Immature natural killer cell (primary cell): ENCODE measurements around the gene RAD51B. TPM values are rescaled to one million over a fixed set of nuclear protein-coding genes. Genes with fewer than 3 reads are reported as not detected.
"Not testable (repeated sequence)": the region's sequence is repeated elsewhere in the genome, so short reads cannot be mapped to it uniquely, and the experiment has no call there.

ENCODE experiments used
- DNase-seq, 3 donors: peaks; one replicate each; pipeline ENCODE4 v3.0.0; 2022; ENCODE audit warnings: mixed read lengths in 1 of 3
- H3K27ac Mint-ChIP-seq, 6 donors: one replicate each; pipeline ENCODE4 v1.8.0; 2020; ENCODE audit warnings: mixed read lengths in 6 of 6, mild to moderate bottlenecking in 5 of 6, inconsistent platforms in 4 of 6, moderate library complexity in 3 of 6
- H3K27me3 Mint-ChIP-seq, 3 donors: one replicate each; pipeline ENCODE4 v1.8.0; 2020 to 2021; ENCODE audit warnings: low read depth in 3 of 3, mild to moderate bottlenecking in 3 of 3, mixed read lengths in 3 of 3, moderate library complexity in 3 of 3, inconsistent platforms in 1 of 3
- H3K36me3 Mint-ChIP-seq, 3 donors: one replicate each; pipeline ENCODE4 v1.8.0; 2020; ENCODE audit warnings: mixed read lengths in 3 of 3, inconsistent platforms in 2 of 3, mild to moderate bottlenecking in 2 of 3
- H3K4me1 Mint-ChIP-seq, 2 donors: one replicate each; pipeline ENCODE4 v1.8.0; 2020; ENCODE audit warnings: inconsistent platforms in 2 of 2, mild to moderate bottlenecking in 2 of 2, mixed read lengths in 2 of 2, moderate library complexity in 1 of 2
- H3K4me3 Mint-ChIP-seq, 5 donors: one replicate each; pipeline ENCODE4 v1.8.0; 2020; ENCODE audit warnings: mild to moderate bottlenecking in 5 of 5, mixed read lengths in 5 of 5, inconsistent platforms in 3 of 5, moderate library complexity in 3 of 5
- H3K9me3 Mint-ChIP-seq, 6 donors: one replicate each; pipeline ENCODE4 v1.8.0; 2020; ENCODE audit warnings: mild to moderate bottlenecking in 6 of 6, mixed read lengths in 6 of 6, inconsistent platforms in 4 of 6, moderate library complexity in 3 of 6
- polyA plus RNA-seq, 3 donors: library from polyadenylated mRNA; unstranded; fragments of 300-500 nt; fragmentation: Illumina TruSeq; gene quantifications; one replicate each; pipeline ENCODE4 v1.2.3, GENCODE V29; 2021

RAD51B gene
- polyA plus RNA-seq, 3 donors from 2014 or later, result 17.6 to 20.8 (median 17.7) TPM

DNA sequence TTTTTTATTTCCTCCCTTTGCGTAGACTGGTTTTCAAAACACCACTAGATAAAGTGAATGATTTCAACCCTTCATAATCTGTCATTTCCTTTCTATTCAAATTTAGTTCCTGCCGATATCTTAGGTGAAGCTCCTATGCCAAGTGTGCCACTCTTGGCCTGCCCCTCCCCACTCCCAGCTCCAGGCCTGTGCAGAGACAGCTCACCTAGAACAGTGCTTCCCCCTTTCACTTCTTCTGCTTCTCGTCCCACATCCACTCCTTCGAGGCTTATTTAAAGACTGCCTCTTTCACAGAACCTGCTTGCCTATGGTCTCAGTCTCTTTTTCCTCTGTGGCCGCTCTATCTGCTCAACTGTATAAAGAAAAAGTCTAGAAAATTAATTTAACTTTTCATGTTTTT, 473.8 kb downstream of the RAD51B start:
- H3K4me3 Mint-ChIP-seq, result peak overlapping the region; percentile 21 to 77 (median 55)
- DNase-seq, result no peak
- H3K9me3 Mint-ChIP-seq, result peaks cover 0 to 2% (median 0%) of the 10 kb centered on the region in 6 donors
- H3K36me3 Mint-ChIP-seq, result peaks cover 0 to 18% (median 9%) of the 10 kb centered on the region in 3 donors
- H3K4me1 Mint-ChIP-seq, result peaks cover 36 to 53% of the 10 kb centered on the region in 2 donors
- peaks cover 0 to 1% (median 0%) of the 10 kb centered on the region in 3 donors for H3K27me3 Mint-ChIP-seq
- peak overlapping the region; percentile 63 to 91 (median 75) for H3K27ac Mint-ChIP-seq

DNA sequence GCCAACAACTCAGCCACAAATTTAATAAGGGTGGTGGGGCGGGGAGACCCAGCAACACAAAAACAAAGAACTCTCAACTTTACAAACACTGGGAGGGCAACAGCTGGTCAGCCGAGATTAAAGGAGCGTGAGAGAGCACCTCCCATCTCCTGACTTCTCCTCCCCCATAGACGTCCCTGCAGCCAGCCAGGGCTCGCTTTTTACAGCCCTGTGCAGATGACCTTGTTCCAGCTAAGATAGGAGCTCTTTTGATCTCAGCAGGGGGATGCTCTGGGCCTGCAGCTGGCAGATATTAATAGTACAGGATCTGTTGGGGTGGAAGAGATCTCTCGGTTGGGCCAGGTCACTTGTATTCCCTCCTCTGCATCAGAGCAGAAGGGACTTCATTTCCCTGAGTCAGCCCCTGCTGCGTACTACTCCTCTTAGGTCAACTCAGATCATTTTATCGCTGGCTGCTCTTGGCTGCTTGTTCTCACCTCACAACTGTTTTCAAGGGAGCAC, 475.8 kb downstream of the RAD51B start:
- Mint-ChIP-seq H3K27me3 (peaks cover 0 to 1% (median 0%) of the 10 kb centered on the region in 3 donors), H3K9me3 (peaks cover 0 to 2% (median 0%) of the 10 kb centered on the region in 6 donors), H3K4me3 (no peak overlapping the region), H3K4me1 (peaks cover 36 to 47% of the 10 kb centered on the region in 2 donors), H3K27ac (peak overlapping the region in 3 of 6 donors; percentile 14 to 47 (median 25)), H3K36me3 (peaks cover 0 to 18% (median 17%) of the 10 kb centered on the region in 3 donors)
- DNase-seq, result no peak

DNA sequence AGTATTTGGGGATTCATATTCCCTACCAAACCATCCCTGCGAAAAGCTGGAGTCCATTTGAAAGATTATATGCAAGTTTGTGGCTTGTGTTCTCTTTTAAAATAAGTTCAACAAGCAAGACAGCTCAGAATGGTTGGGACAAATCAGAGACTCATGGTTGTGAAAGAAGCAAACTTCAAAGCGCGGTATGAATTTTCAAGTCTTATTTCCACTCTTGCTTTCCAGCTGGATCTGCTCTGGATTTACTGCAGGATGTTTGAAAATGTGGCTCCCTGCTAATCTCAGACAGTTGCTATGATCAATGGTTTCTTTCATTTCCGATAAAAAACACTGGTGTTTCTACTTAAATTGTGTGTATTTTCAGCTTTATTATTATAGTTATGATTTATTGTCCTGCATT, 477.5 kb downstream of the RAD51B start:
- DNase-seq, result no peak
- Mint-ChIP-seq H3K4me3 (no peak overlapping the region), H3K9me3 (peaks cover 0 to 2% (median under 1%) of the 10 kb centered on the region in 6 donors), H3K4me1 (peaks cover 29 to 40% of the 10 kb centered on the region in 2 donors), H3K27me3 (peaks cover 0 to 1% (median 0%) of the 10 kb centered on the region in 3 donors), H3K27ac (no peak overlapping the region), H3K36me3 (peaks cover 7 to 25% (median 17%) of the 10 kb centered on the region in 3 donors)

DNA sequence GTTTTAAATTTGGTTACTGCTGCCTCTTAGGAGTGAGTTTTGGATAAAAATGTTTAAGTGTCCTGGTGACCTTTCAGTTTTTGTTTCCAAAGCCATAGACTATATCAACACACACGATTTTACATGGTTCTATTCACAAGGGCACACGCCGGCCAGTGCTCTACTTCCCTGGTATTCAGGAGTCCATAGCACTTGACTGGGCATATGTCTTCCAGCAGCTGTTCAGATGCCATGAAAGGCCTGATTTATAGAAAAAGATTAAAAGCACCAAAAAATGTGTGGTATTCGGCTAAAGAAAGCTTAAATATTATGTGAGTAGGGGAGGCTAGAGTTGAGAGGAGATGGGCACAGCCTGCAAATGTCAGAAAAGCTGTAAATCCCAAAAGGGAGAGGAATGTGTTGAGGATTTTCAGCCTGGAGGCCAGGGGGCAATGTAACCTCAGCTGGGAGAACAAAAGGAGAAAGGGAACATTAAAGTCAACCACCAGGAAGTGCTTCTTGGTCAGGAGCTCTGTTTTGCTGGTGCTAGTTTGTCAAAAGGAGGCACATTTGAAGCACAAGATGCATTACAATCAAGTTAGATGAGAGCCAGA, 478.4 kb downstream of the RAD51B start:
- peaks cover 0 to 5% (median 4%) of the 10 kb centered on the region in 6 donors for H3K9me3 Mint-ChIP-seq
- H3K4me1 Mint-ChIP-seq, result peaks cover 20 to 30% of the 10 kb centered on the region in 2 donors
- no peak for DNase-seq
- H3K36me3 Mint-ChIP-seq, result peaks cover 10 to 27% (median 20%) of the 10 kb centered on the region in 3 donors
- H3K27me3 Mint-ChIP-seq, result peaks cover 0 to 4% (median under 1%) of the 10 kb centered on the region in 3 donors
- H3K4me3 Mint-ChIP-seq, result no peak overlapping the region
- peak overlapping the region in 1 of 6 donors; percentile 66 for H3K27ac Mint-ChIP-seq

DNA sequence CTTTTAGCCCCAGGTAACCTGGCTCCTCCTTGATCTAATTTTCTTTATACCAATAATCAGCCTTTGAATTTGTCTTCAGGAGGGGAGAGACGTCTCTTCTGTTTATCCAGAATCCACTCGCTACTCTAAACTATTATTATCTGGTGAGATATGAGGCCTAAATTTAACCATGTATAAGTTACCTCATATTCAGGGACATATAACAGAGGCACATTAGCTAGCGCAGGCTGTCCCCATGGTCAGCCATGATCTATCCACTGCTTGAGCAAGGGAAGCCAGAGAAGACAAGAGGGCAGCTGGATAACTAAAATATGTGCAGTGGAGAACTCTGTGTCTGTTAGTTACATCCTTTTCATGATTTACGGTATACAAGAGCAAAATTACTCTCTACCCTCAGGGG, 481.0 kb downstream of the RAD51B start:
- DNase-seq, result no peak
- Mint-ChIP-seq H3K4me1 (peaks cover 3 to 6% of the 10 kb centered on the region in 2 donors), H3K4me3 (no peak overlapping the region), H3K27ac (peak overlapping the region in 1 of 6 donors; percentile 61), H3K36me3 (peaks cover 10 to 22% (median 20%) of the 10 kb centered on the region in 3 donors), H3K9me3 (peaks cover 0 to 5% (median 4%) of the 10 kb centered on the region in 6 donors), H3K27me3 (peaks cover 0 to 4% (median 0%) of the 10 kb centered on the region in 3 donors)

DNA sequence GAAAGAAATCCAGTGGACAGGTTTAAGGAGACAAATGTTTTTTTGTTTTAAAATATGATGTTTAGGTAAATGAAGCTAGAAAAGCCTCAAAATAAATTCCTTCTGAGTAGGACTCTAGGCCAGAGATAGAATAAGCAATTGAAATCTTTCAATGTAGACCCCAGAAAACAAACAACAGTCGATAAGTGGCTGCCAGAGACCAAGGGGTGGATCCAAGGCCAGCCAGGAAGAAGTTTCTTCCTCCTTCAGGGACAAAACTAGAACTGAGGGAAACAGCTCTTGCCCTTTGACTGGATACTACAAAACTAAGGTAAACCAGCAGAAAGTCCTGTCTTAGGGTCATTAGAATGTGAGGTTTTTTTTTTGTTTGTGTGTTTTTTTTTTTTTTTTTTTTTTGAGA, 481.6 kb downstream of the RAD51B start:
- Mint-ChIP-seq H3K4me1 (peaks cover 0 to 3% of the 10 kb centered on the region in 2 donors), H3K9me3 (peaks cover 0 to 5% (median 4%) of the 10 kb centered on the region in 6 donors), H3K27ac (peak overlapping the region in 1 of 6 donors; percentile 61), H3K4me3 (no peak overlapping the region), H3K36me3 (peaks cover 10 to 21% (median 20%) of the 10 kb centered on the region in 3 donors), H3K27me3 (peaks cover 0 to 4% (median 0%) of the 10 kb centered on the region in 3 donors)
- no peak for DNase-seq

DNA sequence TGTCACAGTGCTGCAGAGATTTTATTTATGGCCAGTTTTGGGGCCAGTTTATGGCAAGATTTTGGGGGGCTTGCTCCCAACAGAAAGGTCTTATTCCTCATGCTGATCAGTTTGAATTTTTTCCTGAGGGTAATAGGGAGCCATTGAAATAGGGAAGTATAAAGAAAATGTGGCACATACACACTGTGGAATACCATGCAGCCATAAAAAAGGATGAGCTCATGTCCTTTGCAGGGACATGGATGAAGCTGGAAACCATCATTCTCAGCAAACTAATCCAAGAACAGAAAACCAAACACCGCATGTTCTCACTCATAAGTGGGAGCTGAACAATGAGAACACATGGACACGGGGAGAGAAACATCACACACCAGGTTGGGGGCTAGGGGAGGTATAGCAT, 483.4 kb downstream of the RAD51B start:
- not testable (repeated sequence) for H3K4me1 Mint-ChIP-seq, H3K4me3 Mint-ChIP-seq, H3K27me3 Mint-ChIP-seq, DNase-seq, H3K9me3 Mint-ChIP-seq
- peaks cover 14 to 24% (median 19%) of the 10 kb centered on the region in 3 donors for H3K36me3 Mint-ChIP-seq
- H3K27ac Mint-ChIP-seq, result peak overlapping the region in 1 of 6 donors; percentile 13

DNA sequence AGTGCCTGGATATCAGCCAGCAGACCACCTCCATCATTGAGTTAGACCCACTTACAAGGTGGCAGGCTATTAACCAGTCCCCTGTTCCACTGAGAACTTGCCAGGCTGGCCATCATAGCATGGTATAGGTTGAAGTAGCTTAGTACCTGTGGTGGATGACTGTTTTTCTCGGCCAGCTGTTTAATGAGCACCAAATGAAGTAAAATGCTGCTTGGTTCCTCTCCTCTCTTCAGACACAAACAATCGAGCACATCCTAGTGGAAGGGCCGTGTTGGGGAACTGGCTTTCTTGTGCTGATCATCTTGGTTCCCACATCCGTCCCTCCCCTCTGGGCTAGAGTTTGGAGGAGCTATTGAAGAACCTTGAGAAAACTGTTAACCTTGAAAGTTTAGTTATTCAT, 486.2 kb downstream of the RAD51B start:
- peaks cover 8 to 14% of the 10 kb centered on the region in 2 donors for H3K4me1 Mint-ChIP-seq
- no peak for DNase-seq
- peaks cover 10 to 19% (median 14%) of the 10 kb centered on the region in 3 donors for H3K36me3 Mint-ChIP-seq
- H3K9me3 Mint-ChIP-seq, result peaks cover 0 to 5% (median 4%) of the 10 kb centered on the region in 6 donors
- H3K27ac Mint-ChIP-seq, result no peak overlapping the region
- H3K4me3 Mint-ChIP-seq, result no peak overlapping the region
- H3K27me3 Mint-ChIP-seq, result peaks cover 1 to 4% (median 2%) of the 10 kb centered on the region in 3 donors

DNA sequence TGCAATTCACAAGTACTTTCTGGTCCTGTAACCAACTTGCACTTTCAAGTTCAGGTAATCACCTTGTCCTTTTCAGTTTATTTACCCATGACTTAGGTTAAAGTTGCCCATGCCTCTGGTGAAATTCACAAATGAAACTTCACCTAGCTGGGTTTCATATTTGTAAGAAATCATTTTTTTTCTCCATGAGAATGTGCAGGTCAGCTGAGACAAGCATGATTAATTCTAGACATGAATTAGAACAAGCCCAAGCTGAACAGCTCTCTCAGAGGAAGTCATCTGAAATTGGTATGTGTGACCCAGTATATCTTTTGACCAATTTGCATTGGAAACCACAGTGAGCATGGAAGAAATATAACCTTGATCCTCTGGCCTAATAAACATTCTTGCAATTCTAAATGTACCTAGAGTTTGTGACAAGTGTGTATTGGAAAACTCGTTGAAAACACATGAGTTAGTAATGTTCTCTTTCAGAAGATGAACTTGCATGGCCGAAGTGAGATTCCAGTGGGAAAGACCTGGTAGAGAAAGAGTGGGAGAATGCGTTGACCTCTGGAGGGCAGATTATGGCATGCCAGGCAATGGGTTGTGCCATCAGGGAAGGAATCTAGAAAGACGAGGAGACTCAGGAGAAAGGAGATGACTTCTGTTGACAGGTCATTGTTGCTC, 486.8 kb downstream of the RAD51B start:
- H3K27me3 Mint-ChIP-seq, result peaks cover 1 to 4% (median 2%) of the 10 kb centered on the region in 3 donors
- H3K4me3 Mint-ChIP-seq, result no peak overlapping the region
- H3K36me3 Mint-ChIP-seq, result peaks cover 7 to 15% (median 8%) of the 10 kb centered on the region in 3 donors
- peaks cover 8 to 18% of the 10 kb centered on the region in 2 donors for H3K4me1 Mint-ChIP-seq
- H3K9me3 Mint-ChIP-seq, result peaks cover 0 to 5% (median 4%) of the 10 kb centered on the region in 6 donors
- no peak for DNase-seq
- H3K27ac Mint-ChIP-seq, result no peak overlapping the region

DNA sequence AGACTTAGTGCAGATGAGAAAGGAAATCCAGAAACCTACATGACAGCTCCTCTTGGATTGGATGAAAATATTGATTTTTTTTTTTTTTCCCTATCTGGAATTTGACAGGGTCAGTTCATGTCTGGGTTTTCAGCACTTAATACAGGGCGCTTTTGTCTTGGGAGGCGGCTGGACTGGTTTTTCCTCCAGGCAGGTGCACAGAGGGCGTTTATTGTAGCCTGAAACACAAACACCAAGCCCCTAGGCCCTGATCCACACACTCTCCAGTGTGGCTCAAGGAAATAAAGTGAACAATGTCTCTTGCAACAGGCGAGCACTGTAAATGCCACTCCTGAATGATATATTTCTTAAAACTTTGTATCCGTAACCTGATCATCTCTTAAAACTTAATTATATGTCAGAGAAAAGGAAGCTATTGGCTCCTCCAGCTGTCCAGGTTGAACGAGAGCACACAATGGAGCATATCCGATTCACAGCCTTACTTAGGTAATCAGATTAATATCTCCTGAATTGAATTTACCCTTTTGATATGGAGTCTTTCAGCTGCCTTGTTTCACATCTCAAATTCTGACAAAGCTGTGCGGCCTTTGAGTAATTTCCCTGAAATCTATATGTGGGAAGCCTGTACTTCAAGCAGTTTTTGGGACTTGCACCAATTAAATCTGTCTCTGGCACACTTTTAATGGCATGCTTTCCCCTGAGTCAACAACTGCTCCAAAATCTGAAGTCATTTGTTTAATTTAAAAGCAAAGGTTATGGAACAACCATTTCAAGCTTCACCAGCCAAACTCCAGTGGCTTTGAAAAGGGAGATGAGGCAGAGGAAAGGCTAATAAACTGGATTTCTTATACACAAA, 487.6 kb downstream of the RAD51B start:
- Mint-ChIP-seq H3K9me3 (peaks cover 0 to 2% (median 2%) of the 10 kb centered on the region in 6 donors), H3K27ac (no peak overlapping the region), H3K4me3 (no peak overlapping the region), H3K27me3 (peaks cover 1 to 2% (median 2%) of the 10 kb centered on the region in 3 donors), H3K36me3 (peaks cover 5 to 12% (median 5%) of the 10 kb centered on the region in 3 donors), H3K4me1 (peaks cover 8 to 18% of the 10 kb centered on the region in 2 donors)
- no peak for DNase-seq

DNA sequence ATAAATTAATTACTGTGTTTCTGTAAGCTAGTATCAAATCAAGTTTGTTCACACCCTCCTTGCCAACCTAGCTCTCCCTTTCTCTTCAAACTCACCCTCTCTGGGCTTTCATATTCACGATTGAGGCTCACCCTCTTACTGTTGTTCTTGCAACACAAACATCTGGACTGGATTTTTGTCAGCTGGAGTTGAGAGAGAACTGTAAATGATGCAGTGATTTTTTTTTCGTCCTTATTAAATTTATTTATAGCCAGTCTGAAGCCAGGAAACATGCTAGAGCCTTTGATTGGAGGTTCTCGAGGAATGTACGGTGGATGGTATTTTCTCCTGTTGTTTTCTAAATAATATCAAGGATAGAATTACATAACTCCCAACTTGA, 488.2 kb downstream of the RAD51B start:
- Mint-ChIP-seq H3K4me1 (peaks cover 10 to 18% of the 10 kb centered on the region in 2 donors), H3K9me3 (no peaks in the 10 kb centered on the region), H3K27ac (no peak overlapping the region), H3K36me3 (peaks cover 3 to 12% (median 3%) of the 10 kb centered on the region in 3 donors), H3K4me3 (no peak overlapping the region), H3K27me3 (peaks cover 0 to 2% (median 1%) of the 10 kb centered on the region in 3 donors)
- no peak for DNase-seq

DNA sequence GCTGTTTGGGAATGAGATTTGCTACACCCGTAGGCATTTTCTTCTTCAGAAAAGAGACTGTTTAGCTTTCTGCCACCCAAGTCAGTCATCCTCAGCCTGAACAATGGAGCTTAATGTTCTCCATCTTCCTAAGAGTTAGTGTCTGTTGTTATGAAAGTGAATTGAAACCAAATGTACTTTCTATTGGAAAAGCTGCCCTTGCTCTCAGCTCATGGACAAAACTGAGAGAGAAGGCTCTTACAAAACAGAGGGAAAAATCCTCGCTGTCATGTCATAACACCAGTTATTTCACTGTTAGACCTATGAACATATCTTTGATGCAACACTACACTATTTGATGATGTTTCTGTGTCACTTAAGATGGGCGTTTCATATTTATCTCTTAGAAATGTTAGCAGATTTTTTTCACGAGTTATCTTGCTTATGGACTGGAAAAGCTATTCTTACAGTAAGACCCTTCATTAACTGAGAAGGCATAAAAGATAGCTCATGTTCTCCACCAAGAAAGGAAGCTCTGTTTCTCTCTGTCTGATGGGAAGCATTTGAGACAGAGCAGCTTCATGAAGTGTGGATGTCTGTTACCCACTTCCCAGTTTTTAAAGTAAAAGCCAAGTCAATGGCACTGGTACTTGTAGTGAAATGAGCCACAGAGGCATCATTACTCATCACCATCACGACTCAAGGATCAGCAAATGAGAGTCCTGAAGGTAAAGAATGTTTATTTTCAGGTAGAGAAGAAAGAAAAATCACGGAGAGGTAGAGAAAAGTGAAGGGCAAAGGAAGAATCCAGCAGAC, 489.3 kb downstream of the RAD51B start:
- Mint-ChIP-seq H3K4me3 (no peak overlapping the region), H3K4me1 (peaks cover 10 to 18% of the 10 kb centered on the region in 2 donors), H3K27me3 (peaks cover 0 to 2% (median 1%) of the 10 kb centered on the region in 3 donors), H3K27ac (peak overlapping the region in 2 of 6 donors; percentile 14 to 54), H3K36me3 (peaks cover 3 to 11% (median 3%) of the 10 kb centered on the region in 3 donors), H3K9me3 (no peaks in the 10 kb centered on the region)
- DNase-seq, result no peak
